ENCODE data around the gene CRYBB2. TPM values are rescaled to one million over a fixed set of nuclear protein-coding genes. Genes with fewer than 3 reads are reported as not detected.

CRYBB2 gene
- total RNA-seq (ENCODE audit: low replicate concordance), result not detected in 2 replicates

GRCh38 chr22:25219211-25219689 lies at the start of gene CRYBB2:
CRYBB2 (plus strand) TSS chr22:25219639; CDS start chr22:25221430, 1,791 bp downstream.

GRCh38 chr22:25199731-25200520 lies 19.5 kb upstream of the CRYBB2 start, which contains the start of gene CRYBB3:
CRYBB3 (plus strand) TSS chr22:25199858; CDS start chr22:25201397, 1,539 bp downstream.

Other genes with a start within 250 kb of the CRYBB2 start
- not detected in 2 replicates for gene CRYBB3, start 19.8 kb upstream of the CRYBB2 start, total RNA-seq (ENCODE audit: low replicate concordance)